Fibroblast of lung (primary cell): ENCODE measurements around the gene LCP1. TPM values are rescaled to one million over a fixed set of nuclear protein-coding genes. Genes with fewer than 3 reads are reported as not detected.

Experiments used
- DNase-seq, 2 donors: peaks; one replicate each; pipeline versions ENCODE4 v3.0.0 to v3.0.0-alpha.2; 2010; ENCODE audit warnings: low read depth in 2 of 2
- H2AFZ ChIP-seq: 2 replicates; pipeline ENCODE4 v1.5.1; 2012; ENCODE audit warnings: low read length, control low read depth, inconsistent platforms
- H3K27ac ChIP-seq: 2 replicates; pipeline ENCODE4 v1.5.1; 2011; ENCODE audit warnings: low read length, control low read depth; ENCODE audit not compliant: insufficient read depth
- H3K27me3 ChIP-seq: 2 replicates; pipeline ENCODE4 v1.5.1; 2011; ENCODE audit warnings: mild to moderate bottlenecking, low read length; ENCODE audit not compliant: control insufficient read depth, insufficient read depth
- H3K36me3 ChIP-seq: 2 replicates; pipeline ENCODE4 v1.5.1; 2011; ENCODE audit warnings: low read length; ENCODE audit not compliant: control insufficient read depth, insufficient read depth
- H3K4me1 ChIP-seq: 2 replicates; pipeline ENCODE4 v1.5.1; 2011; ENCODE audit warnings: low read length; ENCODE audit not compliant: control insufficient read depth, insufficient read depth; ENCODE audit errors: extremely low read depth
- H3K4me2 ChIP-seq: 2 replicates; pipeline ENCODE4 v1.5.1; 2011; ENCODE audit warnings: low read length, control low read depth; ENCODE audit not compliant: insufficient read depth; ENCODE audit errors: extremely low read depth
- H3K4me3 ChIP-seq, 4 experiments: fragments of 200-600 bp in 1 of 4; sonication (generic) in 1 of 4; replicated peaks in 1 of 4; 2 replicates each; pipeline ENCODE4 v1.5.1; 2011 to 2016; ENCODE audit warnings: low read length in 4 of 4, low read depth in 3 of 4, mild to moderate bottlenecking in 3 of 4, control low read depth in 2 of 4, inconsistent platforms in 1 of 4, mixed read lengths in 1 of 4; ENCODE audit not compliant: insufficient read depth in 1 of 4; ENCODE audit errors: control extremely low read depth in 1 of 4
- H3K79me2 ChIP-seq: 2 replicates; pipeline ENCODE4 v1.5.1; 2012; ENCODE audit warnings: mild to moderate bottlenecking, low read length, inconsistent platforms; ENCODE audit not compliant: control insufficient read depth, insufficient read depth
- H3K9ac ChIP-seq: 2 replicates; pipeline ENCODE4 v1.5.1; 2011; ENCODE audit warnings: mild to moderate bottlenecking, low read length, control low read depth; ENCODE audit not compliant: insufficient read depth
- H3K9me3 ChIP-seq: 2 replicates; pipeline ENCODE4 v1.5.1; 2012; ENCODE audit warnings: low read depth, low read length; ENCODE audit not compliant: control insufficient read depth, insufficient read depth
- H4K20me1 ChIP-seq: 2 replicates; pipeline ENCODE4 v1.5.1; 2011; ENCODE audit warnings: low read length; ENCODE audit not compliant: control insufficient read depth, insufficient read depth; ENCODE audit errors: extremely low read depth
- EZH2 ChIP-seq: IDR thresholded peaks from 2 replicates; pipeline ENCODE4 v1.5.1; 2012; ENCODE audit warnings: low read length, control low read depth, mild to moderate bottlenecking; ENCODE audit errors: missing control alignments
- polyA plus RNA-seq, 2 donors: library from polyadenylated mRNA; depleted of rRNA in 1 of 2; stranded (reverse) in 1 of 2; unstranded in 1 of 2; fragments of >200 nt; gene quantifications; 2 replicates each; pipeline ENCODE4 v1.2.1, GENCODE V29; 2011 to 2012; ENCODE audit warnings: missing spikeins in 1 of 2
- total RNA-seq: library from RNA; depleted of rRNA; stranded (reverse); fragments of >200 nt; gene quantifications from 2 replicates; pipeline ENCODE4 v1.2.1, GENCODE V29; 2014
- TF ChIP-seq, protein P1 (sequence below), 2 donors: IDR thresholded peaks in 1 of 2; conservative IDR thresholded peaks in 1 of 2; 1 replicate in 1 of 2; 2 replicates in 1 of 2; pipeline ENCODE4 v1.5.1; 2011 to 2012; ENCODE audit warnings: low read length in 2 of 2, control low read depth in 1 of 2, inconsistent platforms in 1 of 2, low read depth in 1 of 2, mild to moderate bottlenecking in 1 of 2

The LCP1 gene
- total and polyA plus RNA-seq, 2 donors (not counting 1 experiment from before 2014, with no cell fraction given) = under 0.01 to 0.06 TPM

DNA sequence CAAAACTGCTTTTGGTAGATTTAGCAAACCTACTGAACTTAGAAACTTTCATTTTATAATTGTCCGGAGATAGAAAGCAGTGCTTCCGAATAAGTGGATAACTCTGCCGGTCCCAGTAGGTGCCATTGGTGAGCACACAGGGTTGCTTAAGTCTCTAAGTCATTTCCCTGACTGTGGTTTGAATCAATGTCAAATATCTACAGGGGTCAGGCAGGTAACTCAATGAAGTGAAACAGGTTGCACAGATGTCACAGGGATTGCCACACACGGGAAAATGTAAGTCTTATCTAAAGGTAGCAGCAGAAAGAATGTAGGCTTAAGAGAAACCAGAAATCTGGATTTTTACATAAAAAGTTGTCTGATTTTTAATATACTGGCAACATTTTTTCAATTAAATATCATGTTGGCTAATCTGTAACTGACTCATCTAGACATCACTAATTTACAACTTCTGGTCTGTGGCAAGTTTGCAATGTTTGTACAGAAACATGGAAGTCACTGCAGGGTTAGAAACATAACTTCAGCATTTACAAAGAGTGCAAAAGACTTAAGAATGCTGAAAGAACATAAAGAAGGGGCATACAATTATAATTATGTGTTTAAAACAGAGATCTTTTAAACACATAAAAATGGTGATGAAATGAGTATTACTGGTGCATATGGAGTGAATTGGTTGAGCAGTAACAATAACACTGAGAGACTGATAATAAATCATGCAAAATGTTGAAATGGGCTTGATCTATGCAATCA, 15.5 kb upstream of the LCP1 start:
- Histone ChIP-seq H3K9me3 (no peaks in the 10 kb centered on the region), H3K27ac (no peak overlapping the region), H3K4me1 (no peaks in the 10 kb centered on the region), H3K27me3 (no peaks in the 10 kb centered on the region), H3K9ac (no peak overlapping the region), H3K79me2 (no peaks in the 10 kb centered on the region), H3K36me3 (no peaks in the 10 kb centered on the region), H4K20me1 (no peaks in the 10 kb centered on the region), H3K4me2 (no peak overlapping the region), H3K4me3 (no peak overlapping the region), H2AFZ (no peak overlapping the region)
- TF ChIP-seq, protein P1, sequence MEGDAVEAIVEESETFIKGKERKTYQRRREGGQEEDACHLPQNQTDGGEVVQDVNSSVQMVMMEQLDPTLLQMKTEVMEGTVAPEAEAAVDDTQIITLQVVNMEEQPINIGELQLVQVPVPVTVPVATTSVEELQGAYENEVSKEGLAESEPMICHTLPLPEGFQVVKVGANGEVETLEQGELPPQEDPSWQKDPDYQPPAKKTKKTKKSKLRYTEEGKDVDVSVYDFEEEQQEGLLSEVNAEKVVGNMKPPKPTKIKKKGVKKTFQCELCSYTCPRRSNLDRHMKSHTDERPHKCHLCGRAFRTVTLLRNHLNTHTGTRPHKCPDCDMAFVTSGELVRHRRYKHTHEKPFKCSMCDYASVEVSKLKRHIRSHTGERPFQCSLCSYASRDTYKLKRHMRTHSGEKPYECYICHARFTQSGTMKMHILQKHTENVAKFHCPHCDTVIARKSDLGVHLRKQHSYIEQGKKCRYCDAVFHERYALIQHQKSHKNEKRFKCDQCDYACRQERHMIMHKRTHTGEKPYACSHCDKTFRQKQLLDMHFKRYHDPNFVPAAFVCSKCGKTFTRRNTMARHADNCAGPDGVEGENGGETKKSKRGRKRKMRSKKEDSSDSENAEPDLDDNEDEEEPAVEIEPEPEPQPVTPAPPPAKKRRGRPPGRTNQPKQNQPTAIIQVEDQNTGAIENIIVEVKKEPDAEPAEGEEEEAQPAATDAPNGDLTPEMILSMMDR (conservative IDR thresholded peaks at IDR 0.05 in 1 of 2, IDR thresholded peaks at IDR 0.05 in 1 of 2; ENCODE audit: low read depth in 1 of 2, low read length in 2 of 2) = no peak
- TF ChIP-seq EZH2 = no peak
- no peak for DNase-seq

DNA sequence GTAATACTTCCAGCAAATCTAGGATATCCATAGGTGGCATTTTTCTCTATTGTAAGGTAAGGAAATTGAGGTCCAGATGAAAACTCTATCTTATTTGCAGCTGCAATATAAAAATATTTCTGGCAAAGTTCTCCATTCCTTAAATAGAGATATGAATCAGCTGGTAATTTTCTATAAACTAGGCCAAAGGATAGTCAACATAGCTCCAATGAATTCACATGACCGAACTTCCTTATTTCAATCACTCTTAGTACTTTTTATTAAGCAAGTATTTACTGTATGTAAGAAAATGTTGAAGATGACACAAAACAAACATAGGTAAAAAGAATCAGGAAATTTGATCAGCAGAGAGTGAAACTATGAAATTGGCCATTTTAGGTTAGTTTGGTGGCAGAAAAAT, 13.0 kb upstream of the LCP1 start:
- Histone ChIP-seq H3K79me2 (no peaks in the 10 kb centered on the region), H2AFZ (no peak overlapping the region), H3K36me3 (no peaks in the 10 kb centered on the region), H3K4me2 (no peak overlapping the region), H3K4me1 (no peaks in the 10 kb centered on the region), H3K27ac (no peak overlapping the region), H3K27me3 (no peaks in the 10 kb centered on the region), H3K9me3 (no peaks in the 10 kb centered on the region), H3K9ac (no peak overlapping the region), H4K20me1 (no peaks in the 10 kb centered on the region), H3K4me3 (no peak overlapping the region)
- no peak for DNase-seq
- TF ChIP-seq, protein P1 (conservative IDR thresholded peaks at IDR 0.05 in 1 of 2, IDR thresholded peaks at IDR 0.05 in 1 of 2; ENCODE audit: low read depth in 1 of 2, low read length in 2 of 2) = no peak
- TF ChIP-seq EZH2 = no peak

DNA sequence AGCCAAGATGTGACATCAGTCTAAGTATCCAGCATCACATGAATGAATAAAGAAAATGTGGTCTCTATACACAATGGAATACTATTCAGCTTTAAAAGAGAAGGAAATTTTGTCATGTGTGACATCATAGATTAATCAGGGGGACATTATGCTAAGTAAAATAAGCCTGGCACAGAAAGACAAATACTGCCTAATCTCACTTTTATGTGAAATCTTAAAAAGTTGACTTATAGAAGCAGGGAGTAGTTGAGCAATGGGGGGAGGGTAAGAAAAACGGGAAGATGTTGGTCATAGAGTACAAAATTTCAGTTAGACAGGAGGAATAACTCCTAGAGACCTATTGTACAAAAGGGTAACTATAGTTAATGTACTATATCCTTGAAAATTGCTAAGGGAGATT, 10.4 kb upstream of the LCP1 start:
- Histone ChIP-seq H3K79me2 (no peaks in the 10 kb centered on the region), H3K9ac (no peak overlapping the region), H3K4me1 (no peaks in the 10 kb centered on the region), H3K4me2 (no peak overlapping the region), H4K20me1 (no peaks in the 10 kb centered on the region), H3K9me3 (no peaks in the 10 kb centered on the region), H3K27ac (no peak overlapping the region), H3K27me3 (no peaks in the 10 kb centered on the region), H3K4me3 (no peak overlapping the region), H2AFZ (no peak overlapping the region), H3K36me3 (no peaks in the 10 kb centered on the region)
- TF ChIP-seq, protein P1 (conservative IDR thresholded peaks at IDR 0.05 in 1 of 2, IDR thresholded peaks at IDR 0.05 in 1 of 2; ENCODE audit: low read depth in 1 of 2, low read length in 2 of 2) = no peak
- no peak for TF ChIP-seq EZH2
- DNase-seq = no peak
